ENCODE results near the gene GSE1. TPM values are rescaled to one million over a fixed set of nuclear protein-coding genes. Genes with fewer than 3 reads are reported as not detected.

GSE1 gene
- total and polyA plus RNA-seq, 5 donors from 2014 or later: 0.38 to 17.1 (median 0.55) TPM

- Histone ChIP-seq H3K27me3 (ENCODE audit: control insufficient read depth, insufficient read depth, low read length) (no peaks in the 10 kb centered on the region), H3K36me3 (ENCODE audit: control insufficient read depth, insufficient read depth, low read length) (peaks cover 2% of the 10 kb centered on the region), H3K27ac (ENCODE audit: insufficient read depth, low read length, poor library complexity, severe bottlenecking) (no peak overlapping the region), H3K4me3 (ENCODE audit: low read depth, low read length) (no peak overlapping the region), H3K9me3 (ENCODE audit: control insufficient read depth in 2 of 2, low read length in 2 of 2) (no peaks in the 10 kb centered on the region), H3K4me1 (ENCODE audit: control insufficient read depth, insufficient read depth, low read length, poor library complexity, severe bottlenecking) (no peaks in the 10 kb centered on the region)
- Mint-ChIP-seq H3K27ac (peak overlapping the region in 1 of 3 donors; percentile 26), H3K27me3 (no peaks in the 10 kb centered on the region), H3K4me3 (no peak overlapping the region), H3K9me3 (peaks cover 0 to 2% (median 0%) of the 10 kb centered on the region in 7 donors), H3K36me3 (peaks cover 12% of the 10 kb centered on the region), H3K4me1 (peaks cover 0 to 2% (median 0%) of the 10 kb centered on the region in 4 donors)
- DNase-seq (no peak), ATAC-seq (ENCODE audit: low read depth in 2 of 2) (no peak)
Observed at GRCh38 chr16:85655216-85656129, 42.4 kb downstream of the GSE1 start.

- peaks cover 0 to 2% (median 0%) of the 10 kb centered on the region in 7 donors for H3K9me3 Mint-ChIP-seq
- Histone ChIP-seq H3K9me3 (ENCODE audit: control insufficient read depth in 2 of 2, low read length in 2 of 2) (no peaks in the 10 kb centered on the region), H3K27me3 (ENCODE audit: control insufficient read depth, insufficient read depth, low read length) (no peaks in the 10 kb centered on the region), H3K4me1 (ENCODE audit: control insufficient read depth, insufficient read depth, low read length, poor library complexity, severe bottlenecking) (no peaks in the 10 kb centered on the region), H3K4me3 (ENCODE audit: low read depth, low read length) (no peak overlapping the region), H3K27ac (ENCODE audit: insufficient read depth, low read length, poor library complexity, severe bottlenecking) (no peak overlapping the region), H3K36me3 (ENCODE audit: control insufficient read depth, insufficient read depth, low read length) (peaks cover 2% of the 10 kb centered on the region)
- DNase-seq (no peak), ATAC-seq (ENCODE audit: low read depth in 2 of 2) (no peak)
- H3K36me3 Mint-ChIP-seq: peaks cover 12% of the 10 kb centered on the region
- no peak overlapping the region for H3K27ac Mint-ChIP-seq
- H3K4me3 Mint-ChIP-seq: no peak overlapping the region
- no peaks in the 10 kb centered on the region for H3K27me3 Mint-ChIP-seq
- peaks cover 0 to 2% (median 0%) of the 10 kb centered on the region in 4 donors for H3K4me1 Mint-ChIP-seq
Observed at GRCh38 chr16:85656351-85657266, 43.5 kb downstream of the GSE1 start.

GRCh38 chr16:85657267-85657650, 44.1 kb downstream of the GSE1 start:
- no peak overlapping the region for H3K4me3 ChIP-seq (ENCODE audit: low read depth, low read length)
- no peaks in the 10 kb centered on the region for H3K27me3 ChIP-seq (ENCODE audit: control insufficient read depth, insufficient read depth, low read length)
- H3K4me1 ChIP-seq (ENCODE audit: control insufficient read depth, insufficient read depth, low read length, poor library complexity, severe bottlenecking): no peaks in the 10 kb centered on the region
- Mint-ChIP-seq H3K9me3 (no peaks in the 10 kb centered on the region), H3K27me3 (no peaks in the 10 kb centered on the region), H3K27ac (no peak overlapping the region), H3K4me3 (no peak overlapping the region), H3K4me1 (peaks cover 0 to 2% (median 0%) of the 10 kb centered on the region in 4 donors), H3K36me3 (peaks cover 12% of the 10 kb centered on the region)
- DNase-seq (no peak), ATAC-seq (ENCODE audit: low read depth in 2 of 2) (no peak)
- H3K36me3 ChIP-seq (ENCODE audit: control insufficient read depth, insufficient read depth, low read length): peaks cover 2% of the 10 kb centered on the region
- H3K9me3 ChIP-seq (ENCODE audit: control insufficient read depth in 2 of 2, low read length in 2 of 2): no peaks in the 10 kb centered on the region
- no peak overlapping the region for H3K27ac ChIP-seq (ENCODE audit: insufficient read depth, low read length, poor library complexity, severe bottlenecking)

GRCh38 chr16:85657996-85658395, 44.9 kb downstream of the GSE1 start:
- no peaks in the 10 kb centered on the region for H3K27me3 Mint-ChIP-seq
- ATAC-seq (ENCODE audit: low read depth in 2 of 2) (no peak), DNase-seq (no peak)
- H3K9me3 Mint-ChIP-seq: no peaks in the 10 kb centered on the region
- H3K4me3 Mint-ChIP-seq: no peak overlapping the region
- no peak overlapping the region for H3K4me3 ChIP-seq (ENCODE audit: low read depth, low read length)
- peaks cover 12% of the 10 kb centered on the region for H3K36me3 Mint-ChIP-seq
- no peaks in the 10 kb centered on the region for H3K4me1 ChIP-seq (ENCODE audit: control insufficient read depth, insufficient read depth, low read length, poor library complexity, severe bottlenecking)
- H3K36me3 ChIP-seq (ENCODE audit: control insufficient read depth, insufficient read depth, low read length): peaks cover 6% of the 10 kb centered on the region
- no peaks in the 10 kb centered on the region for H3K27me3 ChIP-seq (ENCODE audit: control insufficient read depth, insufficient read depth, low read length)
- no peaks in the 10 kb centered on the region for H3K9me3 ChIP-seq (ENCODE audit: control insufficient read depth in 2 of 2, low read length in 2 of 2)
- H3K4me1 Mint-ChIP-seq: no peaks in the 10 kb centered on the region
- H3K27ac ChIP-seq (ENCODE audit: insufficient read depth, low read length, poor library complexity, severe bottlenecking): no peak overlapping the region
- H3K27ac Mint-ChIP-seq: no peak overlapping the region

GRCh38 chr16:85658504-85659326, 45.6 kb downstream of the GSE1 start:
- Mint-ChIP-seq H3K9me3 (no peaks in the 10 kb centered on the region), H3K27me3 (no peaks in the 10 kb centered on the region), H3K4me1 (no peaks in the 10 kb centered on the region), H3K36me3 (peaks cover 12% of the 10 kb centered on the region), H3K4me3 (no peak overlapping the region), H3K27ac (no peak overlapping the region)
- Histone ChIP-seq H3K36me3 (ENCODE audit: control insufficient read depth, insufficient read depth, low read length) (peaks cover 9% of the 10 kb centered on the region), H3K9me3 (ENCODE audit: control insufficient read depth in 2 of 2, low read length in 2 of 2) (no peaks in the 10 kb centered on the region), H3K27me3 (ENCODE audit: control insufficient read depth, insufficient read depth, low read length) (no peaks in the 10 kb centered on the region), H3K27ac (ENCODE audit: insufficient read depth, low read length, poor library complexity, severe bottlenecking) (no peak overlapping the region), H3K4me3 (ENCODE audit: low read depth, low read length) (no peak overlapping the region), H3K4me1 (ENCODE audit: control insufficient read depth, insufficient read depth, low read length, poor library complexity, severe bottlenecking) (no peaks in the 10 kb centered on the region)
- ATAC-seq (ENCODE audit: low read depth in 2 of 2) (no peak), DNase-seq (no peak)

GRCh38 chr16:85659336-85659735, 46.2 kb downstream of the GSE1 start:
- ATAC-seq (ENCODE audit: low read depth in 2 of 2) (no peak), DNase-seq (no peak)
- no peak overlapping the region for H3K27ac Mint-ChIP-seq
- Histone ChIP-seq H3K9me3 (ENCODE audit: control insufficient read depth in 2 of 2, low read length in 2 of 2) (no peaks in the 10 kb centered on the region), H3K4me1 (ENCODE audit: control insufficient read depth, insufficient read depth, low read length, poor library complexity, severe bottlenecking) (no peaks in the 10 kb centered on the region), H3K36me3 (ENCODE audit: control insufficient read depth, insufficient read depth, low read length) (peaks cover 14% of the 10 kb centered on the region), H3K27me3 (ENCODE audit: control insufficient read depth, insufficient read depth, low read length) (no peaks in the 10 kb centered on the region), H3K4me3 (ENCODE audit: low read depth, low read length) (no peak overlapping the region), H3K27ac (ENCODE audit: insufficient read depth, low read length, poor library complexity, severe bottlenecking) (no peak overlapping the region)
- H3K36me3 Mint-ChIP-seq: peaks cover 15% of the 10 kb centered on the region
- no peak overlapping the region for H3K4me3 Mint-ChIP-seq
- H3K9me3 Mint-ChIP-seq: no peaks in the 10 kb centered on the region
- H3K4me1 Mint-ChIP-seq: no peaks in the 10 kb centered on the region
- H3K27me3 Mint-ChIP-seq: no peaks in the 10 kb centered on the region

- H3K4me1 ChIP-seq (ENCODE audit: control insufficient read depth, insufficient read depth, low read length, poor library complexity, severe bottlenecking): no peaks in the 10 kb centered on the region
- Mint-ChIP-seq H3K27ac (peak overlapping the region in 1 of 3 donors; percentile 77), H3K36me3 (peaks cover 21% of the 10 kb centered on the region), H3K9me3 (no peaks in the 10 kb centered on the region), H3K4me3 (no peak overlapping the region), H3K27me3 (no peaks in the 10 kb centered on the region), H3K4me1 (no peaks in the 10 kb centered on the region)
- H3K27me3 ChIP-seq (ENCODE audit: control insufficient read depth, insufficient read depth, low read length): no peaks in the 10 kb centered on the region
- ATAC-seq (ENCODE audit: low read depth in 2 of 2) (peak; percentile 54 to 73), DNase-seq (peak; percentile 37 to 65 (median 52))
- H3K36me3 ChIP-seq (ENCODE audit: control insufficient read depth, insufficient read depth, low read length): peaks cover 16% of the 10 kb centered on the region
- no peaks in the 10 kb centered on the region for H3K9me3 ChIP-seq (ENCODE audit: control insufficient read depth in 2 of 2, low read length in 2 of 2)
- no peak overlapping the region for H3K27ac ChIP-seq (ENCODE audit: insufficient read depth, low read length, poor library complexity, severe bottlenecking)
- no peak overlapping the region for H3K4me3 ChIP-seq (ENCODE audit: low read depth, low read length)
Observed at GRCh38 chr16:85659805-85660511, 46.8 kb downstream of the GSE1 start.

Data from CD4-positive, CD25-positive, alpha-beta regulatory T cell (primary cell).